H1 (cell line): ENCODE measurements around the gene POM121L2. TPM values are rescaled to one million over a fixed set of nuclear protein-coding genes. Genes with fewer than 3 reads are reported as not detected.

Experiments
- POLR2A ChIP-seq, 2 experiments: IDR thresholded peaks; 1 replicate in 1 of 2; 2 replicates in 1 of 2; pipeline ENCODE4 v1.6.1; 2011; ENCODE audit warnings: low read depth in 2 of 2, low read length in 2 of 2, mild to moderate bottlenecking in 2 of 2; ENCODE audit errors: control extremely low read depth in 1 of 2
- SP2 ChIP-seq: IDR thresholded peaks from 2 replicates; pipeline ENCODE4 v1.6.1; 2012; ENCODE audit warnings: mild to moderate bottlenecking, low read length, inconsistent platforms
- polyA plus RNA-seq, 7 experiments: library from polyadenylated mRNA; depleted of rRNA in 3 of 7; stranded (reverse) in 5 of 7; unstranded in 2 of 7; fragments of >200 nt in 5 of 7; fragments of 200-250 nt in 2 of 7; gene quantifications; 1 replicate in 5 of 7; 2 replicates in 1 of 7; 4 replicates in 1 of 7; pipeline versions ENCODE4 v1.2.1 to v1.2.3, GENCODE V29; 2011 to 2013; ENCODE audit warnings: missing spikeins in 2 of 7, mixed read lengths in 2 of 7
- total RNA-seq: library from RNA; stranded (reverse); fragmentation: NEBNext Ultra II Directional; extraction: Animal tissue kit (Norgen Biotek cat#: 25700); gene quantifications from 2 replicates; pipeline ENCODE4 v1.2.1, GENCODE V29; 2021

The POM121L2 gene
- total and polyA plus RNA-seq, 2 of the 8 experiments (the other 6 are each of a cell fraction or from before 2014, with no cell fraction given) = 0.05 to 0.09 TPM

DNA sequence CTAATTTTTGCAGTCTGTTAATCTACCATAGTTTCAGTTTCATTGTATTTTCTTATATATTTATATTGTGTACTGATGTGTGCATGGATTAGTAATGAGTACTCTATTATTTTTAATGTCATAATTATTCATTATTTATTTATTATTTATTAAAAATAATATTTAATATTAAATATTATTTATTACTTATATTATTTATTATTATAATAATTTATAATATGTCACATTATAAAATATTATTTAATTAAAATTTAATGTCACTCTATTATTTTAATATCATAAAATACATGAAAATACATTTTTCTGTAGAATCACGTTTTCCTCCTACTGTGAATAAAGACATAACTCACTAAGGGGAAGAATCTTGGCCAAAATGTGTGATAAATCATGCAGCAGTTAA is 30.5 kb downstream of the POM121L2 start (continued):
- TF ChIP-seq POLR2A (IDR thresholded peaks at IDR 0.05; ENCODE audit: control extremely low read depth in 1 of 2, low read depth in 2 of 2, low read length in 2 of 2) = no peak
- TF ChIP-seq SP2 = no peak
- TF ChIP-seq, all 59 proteins: peak for 0
